ENCODE results near the gene RNF157.
"Not testable (repeated sequence)": the region's sequence is repeated elsewhere in the genome, so short reads cannot be mapped to it uniquely, and the experiment has no call there.

Gene RNF157

GRCh38 chr17:76264755-76265623 is 24.7 kb upstream of the RNF157 start, which contains the start of gene UBALD2:
Gene UBALD2, plus strand, starts transcription at chr17:76265348. Its CDS starts 158 bp downstream, at chr17:76265506.
- Mint-ChIP-seq H3K27ac (peak within 1 kb of the TSS; percentile 99), H3K27me3 (no peaks in the 10 kb centered on the region), H3K4me1 (ENCODE audit: low read depth) (peaks cover 62% of the 10 kb centered on the region), H3K36me3 (ENCODE audit: low read depth) (peaks cover 40% of the 10 kb centered on the region), H3K4me3 (peak within 1 kb of the TSS; percentile 92), H3K9me3 (no peaks in the 10 kb centered on the region)
- peak; percentile 98 for DNase-seq

GRCh38 chr17:76264425-76264754 is 24.1 kb upstream of the RNF157 start:
- Mint-ChIP-seq H3K4me1 (ENCODE audit: low read depth) (peaks cover 56% of the 10 kb centered on the region), H3K9me3 (no peaks in the 10 kb centered on the region), H3K27me3 (no peaks in the 10 kb centered on the region), H3K36me3 (ENCODE audit: low read depth) (peaks cover 34% of the 10 kb centered on the region), H3K4me3 (peak overlapping the region; percentile 76), H3K27ac (peak overlapping the region; percentile 97)
- DNase-seq = no peak

DNA sequence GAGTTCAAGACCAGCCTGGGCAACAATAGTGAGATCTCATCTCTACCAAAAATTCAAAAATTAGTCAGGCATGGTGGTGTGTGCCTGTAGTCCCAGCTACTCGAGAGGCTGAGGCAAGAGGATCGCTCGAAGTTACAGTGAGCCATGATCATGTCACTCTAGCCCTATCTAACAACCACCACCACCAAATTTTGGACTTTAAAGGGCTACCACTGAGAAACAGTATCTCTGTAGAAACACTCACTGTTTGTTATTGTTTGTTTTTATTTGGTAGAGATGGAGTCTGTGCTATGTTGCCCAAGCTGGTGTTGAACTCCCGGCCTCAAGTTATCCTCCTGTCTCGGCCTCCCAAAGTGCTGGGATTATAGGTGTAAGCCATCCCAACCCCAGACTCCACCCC is 23.6 kb upstream of the RNF157 start:
- H3K4me1 Mint-ChIP-seq (ENCODE audit: low read depth) = peaks cover 51% of the 10 kb centered on the region
- H3K27ac Mint-ChIP-seq = peak overlapping the region; percentile 97
- no peaks in the 10 kb centered on the region for H3K27me3 Mint-ChIP-seq
- peaks cover 29% of the 10 kb centered on the region for H3K36me3 Mint-ChIP-seq (ENCODE audit: low read depth)
- no peaks in the 10 kb centered on the region for H3K9me3 Mint-ChIP-seq
- DNase-seq = no peak
- peak overlapping the region; percentile 76 for H3K4me3 Mint-ChIP-seq

GRCh38 chr17:76262732-76263344 is 22.5 kb upstream of the RNF157 start:
- Mint-ChIP-seq H3K27ac (peak overlapping the region; percentile 97), H3K27me3 (no peaks in the 10 kb centered on the region), H3K4me3 (peak overlapping the region; percentile 41), H3K9me3 (no peaks in the 10 kb centered on the region), H3K36me3 (ENCODE audit: low read depth) (peaks cover 18% of the 10 kb centered on the region), H3K4me1 (ENCODE audit: low read depth) (peaks cover 45% of the 10 kb centered on the region)
- no peak for DNase-seq

GRCh38 chr17:76261421-76262215 is 21.3 kb upstream of the RNF157 start:
- H3K27ac Mint-ChIP-seq = peak overlapping the region; percentile 97
- peaks cover 3% of the 10 kb centered on the region for H3K9me3 Mint-ChIP-seq
- H3K27me3 Mint-ChIP-seq = no peaks in the 10 kb centered on the region
- peak; percentile 32 for DNase-seq
- no peak overlapping the region for H3K4me3 Mint-ChIP-seq
- H3K4me1 Mint-ChIP-seq (ENCODE audit: low read depth) = peaks cover 42% of the 10 kb centered on the region
- H3K36me3 Mint-ChIP-seq (ENCODE audit: low read depth) = peaks cover 8% of the 10 kb centered on the region

- Mint-ChIP-seq H3K36me3 (ENCODE audit: low read depth) (peaks cover 1% of the 10 kb centered on the region), H3K27me3 (no peaks in the 10 kb centered on the region), H3K4me1 (ENCODE audit: low read depth) (peaks cover 52% of the 10 kb centered on the region), H3K27ac (no peak overlapping the region), H3K9me3 (peaks cover 3% of the 10 kb centered on the region), H3K4me3 (no peak overlapping the region)
- no peak for DNase-seq
These were observed 20.4 kb upstream of the RNF157 start for GRCh38 chr17:76260669-76261068.

- Mint-ChIP-seq H3K4me3 (no peak overlapping the region), H3K9me3 (peaks cover 3% of the 10 kb centered on the region), H3K4me1 (ENCODE audit: low read depth) (peaks cover 56% of the 10 kb centered on the region), H3K27me3 (no peaks in the 10 kb centered on the region), H3K36me3 (ENCODE audit: low read depth) (peaks cover 1% of the 10 kb centered on the region), H3K27ac (no peak overlapping the region)
- DNase-seq = no peak
These were observed 19.9 kb upstream of the RNF157 start for GRCh38 chr17:76260220-76260619.

GRCh38 chr17:76256430-76257050 is 16.2 kb upstream of the RNF157 start:
- not testable (repeated sequence) for H3K36me3 Mint-ChIP-seq (ENCODE audit: low read depth); H3K9me3 Mint-ChIP-seq; H3K27me3 Mint-ChIP-seq
- Mint-ChIP-seq H3K27ac (peak overlapping the region; percentile 95), H3K4me1 (ENCODE audit: low read depth) (peaks cover 49% of the 10 kb centered on the region), H3K4me3 (peak overlapping the region; percentile 71)
- peak; percentile 60 for DNase-seq

GRCh38 chr17:76255801-76256429 is 15.6 kb upstream of the RNF157 start:
- Mint-ChIP-seq H3K27me3 (no peaks in the 10 kb centered on the region), H3K4me3 (peak overlapping the region; percentile 71), H3K4me1 (ENCODE audit: low read depth) (peaks cover 49% of the 10 kb centered on the region), H3K27ac (peak overlapping the region; percentile 95), H3K36me3 (ENCODE audit: low read depth) (peaks cover 1% of the 10 kb centered on the region), H3K9me3 (peaks cover 3% of the 10 kb centered on the region)
- DNase-seq = no peak

DNA sequence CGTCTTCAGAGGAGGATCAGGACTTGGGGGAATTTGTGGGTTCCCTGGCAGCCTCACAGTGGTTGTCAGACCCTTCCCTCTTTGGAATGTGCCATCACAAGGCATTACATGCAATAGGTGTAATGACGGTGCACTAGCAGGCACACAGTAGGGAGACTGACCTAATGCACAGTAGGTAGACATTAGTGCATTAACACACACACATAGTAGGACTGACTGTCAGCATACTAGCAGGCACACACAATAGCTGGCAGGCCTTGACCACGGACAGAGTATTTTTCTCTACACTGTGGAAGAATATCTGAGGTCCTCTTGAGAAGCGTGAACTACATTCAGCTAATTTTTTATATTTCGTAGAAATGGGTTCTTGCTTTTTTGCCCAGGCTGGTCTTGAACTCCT is 14.0 kb upstream of the RNF157 start:
- DNase-seq = peak; percentile 18
- H3K9me3 Mint-ChIP-seq = peaks cover 3% of the 10 kb centered on the region
- no peaks in the 10 kb centered on the region for H3K27me3 Mint-ChIP-seq
- peaks cover 47% of the 10 kb centered on the region for H3K4me1 Mint-ChIP-seq (ENCODE audit: low read depth)
- peaks cover 1% of the 10 kb centered on the region for H3K36me3 Mint-ChIP-seq (ENCODE audit: low read depth)
- peak overlapping the region; percentile 2 for H3K27ac Mint-ChIP-seq
- H3K4me3 Mint-ChIP-seq = no peak overlapping the region

DNA sequence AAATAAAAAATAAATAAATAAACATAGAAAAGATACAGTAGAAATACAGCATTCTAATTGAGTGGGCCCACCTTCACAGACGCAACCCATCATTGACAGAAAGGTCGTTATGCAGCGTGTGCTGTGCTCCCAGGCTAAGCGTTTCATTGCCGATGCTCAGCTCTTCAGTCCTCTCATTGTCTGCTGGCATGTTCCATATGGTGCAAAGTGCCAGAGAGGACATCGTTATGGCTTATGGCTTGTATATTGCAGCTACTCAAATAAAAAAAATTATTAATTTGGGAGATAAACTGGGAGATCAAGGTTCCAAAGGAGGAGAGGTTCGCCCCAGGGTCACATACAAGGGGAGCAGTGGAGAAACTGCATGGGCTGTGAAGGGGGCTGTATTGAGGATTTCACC is 13.5 kb upstream of the RNF157 start:
- Mint-ChIP-seq H3K4me1 (ENCODE audit: low read depth) (peaks cover 47% of the 10 kb centered on the region), H3K27ac (no peak overlapping the region), H3K9me3 (peaks cover 3% of the 10 kb centered on the region), H3K27me3 (no peaks in the 10 kb centered on the region), H3K36me3 (ENCODE audit: low read depth) (peaks cover 1% of the 10 kb centered on the region), H3K4me3 (no peak overlapping the region)
- peak; percentile 5 for DNase-seq

- DNase-seq = peak; percentile 29
- Mint-ChIP-seq H3K4me1 (ENCODE audit: low read depth) (peaks cover 50% of the 10 kb centered on the region), H3K27ac (peak overlapping the region; percentile 86), H3K4me3 (peak overlapping the region; percentile 43)
- H3K9me3 Mint-ChIP-seq; H3K36me3 Mint-ChIP-seq (ENCODE audit: low read depth); H3K27me3 Mint-ChIP-seq: not testable (repeated sequence)
These were observed 12.9 kb upstream of the RNF157 start for GRCh38 chr17:76252967-76253766.
